A172 (cell line): Measurements from ENCODE around the gene GUCY1A1. TPM values are rescaled to one million over a fixed set of nuclear protein-coding genes. Genes with fewer than 3 reads are reported as not detected.

Experiments
- DNase-seq: peaks from one replicate; pipeline ENCODE4 v3.0.0-alpha.2; 2015; ENCODE audit warnings: low spot score
- total RNA-seq: library from RNA; depleted of rRNA; stranded (reverse); fragments of >200 nt; shearing (Covaris generic); gene quantifications from 2 replicates; pipeline ENCODE4 v1.2.3, GENCODE V29; 2014; rRNA removed

GUCY1A1 gene
- total RNA-seq, 1 experiment from 2014 or later, result 2.9 TPM

- no peak for DNase-seq
These were observed 111.5 kb downstream of the GUCY1A1 start for GRCh38 chr4:155777971-155778735.

- DNase-seq, result no peak
These were observed 114.1 kb downstream of the GUCY1A1 start for GRCh38 chr4:155780775-155781174.

- DNase-seq, result no peak
These were observed 114.7 kb downstream of the GUCY1A1 start for GRCh38 chr4:155781249-155781831.

Other genes with a start within 250 kb of the GUCY1A1 start
- 3.0 and 6.1 TPM in 2 replicates for gene GUCY1B1, start 92.2 kb downstream of the GUCY1A1 start, total RNA-seq
- gene ASIC5, start 199.4 kb downstream of the GUCY1A1 start, total RNA-seq, result not detected in 2 replicates
- 235 and 369 TPM in 2 replicates for gene TDO2, start 236.8 kb downstream of the GUCY1A1 start, total RNA-seq